Thyroid gland (tissue), 4 donors: Measurements from ENCODE around the gene RALGAPB. TPM values are rescaled to one million over a fixed set of nuclear protein-coding genes. Genes with fewer than 3 reads are reported as not detected.
"Not testable (repeated sequence)": the region's sequence is repeated elsewhere in the genome, so short reads cannot be mapped to it uniquely, and the experiment has no call there.

Source experiments
- DNase-seq, 2 donors: peaks; one replicate each; pipeline ENCODE4 v3.0.0-alpha.2; 2019
- H3K27ac ChIP-seq, 3 donors: fragments of 200-600 bp; sonication (generic); 1 replicate in 2 of 3; 2 replicates in 1 of 3; pipeline ENCODE4 v1.5.1; 2016 to 2019; ENCODE audit warnings: mild to moderate bottlenecking in 1 of 3, moderate library complexity in 1 of 3
- H3K27me3 ChIP-seq: fragments of 200-600 bp; sonication (generic); one replicate; pipeline ENCODE4 v1.5.1; 2019
- H3K36me3 ChIP-seq, 2 donors: fragments of 200-600 bp; sonication (generic); one replicate each; pipeline ENCODE4 v1.5.1; 2016 to 2019
- H3K4me1 ChIP-seq, 2 donors: fragments of 200-600 bp; sonication (generic); one replicate each; pipeline ENCODE4 v1.5.1; 2017 to 2019
- H3K4me3 ChIP-seq, 3 donors: fragments of 200-600 bp; sonication (generic); replicated peaks in 1 of 3; 1 replicate in 2 of 3; 2 replicates in 1 of 3; pipeline ENCODE4 v1.5.1; 2016; ENCODE audit warnings: mild to moderate bottlenecking in 1 of 3
- H3K9me3 ChIP-seq: fragments of 200-600 bp; sonication (generic); one replicate; pipeline ENCODE4 v1.5.1; 2017
- POLR2A ChIP-seq, 2 donors: fragments of 450-650 bp; IDR thresholded peaks; one replicate each; pipeline ENCODE4 v1.6.1; 2017; ENCODE audit warnings: antibody characterized with exemption in 2 of 2, mild to moderate bottlenecking in 2 of 2, moderate library complexity in 1 of 2
- whole genome bisulfite sequencing, 2 donors: methylation state at CpG; one replicate each; pipeline ENCODE4 v1.1.5; 2017; 5-methylcytosine and 5-hydroxymethylcytosine counted together
- intact Hi-C: fragments of 100-400 bp; cut with DNase I; formaldehyde crosslinking; loops from one replicate; pipeline ENCODE4 v1.15.1; 2023
- total RNA-seq, 4 donors: library from RNA; depleted of rRNA; stranded (reverse); fragments of >200 nt; gene quantifications; one replicate each; pipeline ENCODE4 v1.2.3, GENCODE V29; 2016
- TF ChIP-seq, protein P1 (sequence below), 6 experiments: fragments of 200-600 bp in 3 of 6; fragments of 450-650 bp in 3 of 6; sonication (generic) in 3 of 6; IDR thresholded peaks; one replicate each; pipeline ENCODE4 v1.5.1; 2016 to 2019; ENCODE audit warnings: antibody characterized with exemption in 6 of 6, mild to moderate bottlenecking in 2 of 6, inconsistent platforms in 1 of 6, moderate library complexity in 1 of 6

Gene RALGAPB
- total RNA-seq, 4 donors from 2014 or later, result 53.6 to 79.8 (median 62.1) TPM

DNA sequence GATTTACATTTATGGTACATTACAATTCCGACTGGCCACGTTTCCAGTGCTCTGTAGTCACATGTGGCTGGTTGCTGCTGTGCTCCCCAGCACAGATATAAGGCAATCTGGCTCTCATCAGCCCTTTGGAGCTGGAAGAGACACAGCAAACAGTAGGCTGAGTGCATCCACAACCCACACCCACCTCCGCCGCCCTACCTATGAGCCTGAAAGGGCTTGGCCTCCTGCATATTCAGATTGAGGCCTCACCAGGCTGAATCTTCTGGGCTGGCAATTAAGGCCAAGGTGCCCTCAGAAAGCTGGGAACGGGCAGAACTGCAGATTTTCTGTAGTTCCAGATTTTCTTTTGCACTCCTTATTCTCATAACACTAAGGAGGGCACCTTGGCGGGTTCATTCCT lies 34.8 kb upstream of the RALGAPB start:
- 79 to 87% methylated on average over 6 of the region's 6 CpGs for WGBS, 2 donors
- intact Hi-C loops, result no loop called here

DNA sequence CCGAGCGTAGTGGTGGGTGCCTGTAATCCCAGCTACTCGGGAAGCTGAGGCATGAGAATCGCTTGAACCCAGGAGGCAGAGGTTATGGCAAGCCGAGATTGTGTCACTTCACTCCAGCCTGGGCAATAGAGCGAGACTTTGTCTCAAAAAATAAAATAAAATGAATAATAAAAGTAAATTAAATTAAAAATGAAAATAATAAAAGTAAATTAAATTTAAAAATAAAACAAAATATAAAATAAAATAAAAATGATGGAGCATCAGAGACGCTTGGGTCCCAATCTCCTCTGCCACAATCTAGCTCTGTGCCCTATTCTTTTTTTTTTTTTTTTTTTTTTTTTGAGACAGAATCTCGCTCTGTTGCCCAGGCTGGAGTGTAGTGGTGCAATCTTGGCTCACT lies 31.5 kb upstream of the RALGAPB start:
- H3K27ac ChIP-seq, intact Hi-C loops, H3K36me3 ChIP-seq, H3K9me3 ChIP-seq, DNase-seq, H3K4me1 ChIP-seq, H3K4me3 ChIP-seq, H3K27me3 ChIP-seq: not testable (repeated sequence)
- WGBS, 2 donors, result 93 to 94% methylated on average over 8 of the region's 8 CpGs

More for the DNA sequence above, 34.8 kb upstream of the RALGAPB start:
- no peak for DNase-seq
- Histone ChIP-seq H3K9me3 (no peaks in the 10 kb centered on the region), H3K27ac (no peak overlapping the region), H3K4me1 (peaks cover 0 to 11% of the 10 kb centered on the region in 2 donors), H3K27me3 (no peaks in the 10 kb centered on the region), H3K36me3 (peaks cover 1 to 3% of the 10 kb centered on the region in 2 donors), H3K4me3 (no peak overlapping the region)
- no peak for TF ChIP-seq POLR2A (IDR thresholded peaks at IDR 0.05)
- TF ChIP-seq, protein P1, sequence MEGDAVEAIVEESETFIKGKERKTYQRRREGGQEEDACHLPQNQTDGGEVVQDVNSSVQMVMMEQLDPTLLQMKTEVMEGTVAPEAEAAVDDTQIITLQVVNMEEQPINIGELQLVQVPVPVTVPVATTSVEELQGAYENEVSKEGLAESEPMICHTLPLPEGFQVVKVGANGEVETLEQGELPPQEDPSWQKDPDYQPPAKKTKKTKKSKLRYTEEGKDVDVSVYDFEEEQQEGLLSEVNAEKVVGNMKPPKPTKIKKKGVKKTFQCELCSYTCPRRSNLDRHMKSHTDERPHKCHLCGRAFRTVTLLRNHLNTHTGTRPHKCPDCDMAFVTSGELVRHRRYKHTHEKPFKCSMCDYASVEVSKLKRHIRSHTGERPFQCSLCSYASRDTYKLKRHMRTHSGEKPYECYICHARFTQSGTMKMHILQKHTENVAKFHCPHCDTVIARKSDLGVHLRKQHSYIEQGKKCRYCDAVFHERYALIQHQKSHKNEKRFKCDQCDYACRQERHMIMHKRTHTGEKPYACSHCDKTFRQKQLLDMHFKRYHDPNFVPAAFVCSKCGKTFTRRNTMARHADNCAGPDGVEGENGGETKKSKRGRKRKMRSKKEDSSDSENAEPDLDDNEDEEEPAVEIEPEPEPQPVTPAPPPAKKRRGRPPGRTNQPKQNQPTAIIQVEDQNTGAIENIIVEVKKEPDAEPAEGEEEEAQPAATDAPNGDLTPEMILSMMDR (IDR thresholded peaks at IDR 0.05), result no peak

DNA sequence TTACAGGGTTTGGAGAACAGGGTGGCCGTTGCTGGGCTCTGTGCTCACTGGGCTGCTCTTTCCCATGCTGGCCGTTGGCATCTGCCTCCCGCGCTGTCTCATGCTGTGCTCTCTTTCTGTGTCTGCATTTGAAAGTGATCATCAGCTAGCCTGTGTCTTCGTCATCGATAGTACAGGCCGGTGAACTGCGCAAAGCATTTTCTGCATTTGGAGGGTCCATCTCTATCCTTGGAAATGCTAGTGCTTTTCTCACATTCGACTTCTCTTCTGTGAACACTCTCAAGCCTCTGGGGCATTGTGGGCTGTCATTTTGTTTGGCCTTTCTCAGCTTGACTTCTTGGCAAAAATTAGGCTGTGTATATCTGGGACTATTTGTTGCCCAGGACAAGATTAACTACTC lies 30.7 kb upstream of the RALGAPB start:
- Histone ChIP-seq H3K9me3 (no peaks in the 10 kb centered on the region), H3K4me3 (no peak overlapping the region), H3K27ac (no peak overlapping the region), H3K36me3 (no peaks in the 10 kb centered on the region), H3K27me3 (no peaks in the 10 kb centered on the region), H3K4me1 (peaks cover under 1 to 4% of the 10 kb centered on the region in 2 donors)
- intact Hi-C loops, result no loop called here
- WGBS, 2 donors, result 61 to 71% methylated on average over 9 of the region's 9 CpGs
- no peak for TF ChIP-seq POLR2A (IDR thresholded peaks at IDR 0.05)
- TF ChIP-seq, protein P1 (IDR thresholded peaks at IDR 0.05), result no peak
- DNase-seq, result no peak

DNA sequence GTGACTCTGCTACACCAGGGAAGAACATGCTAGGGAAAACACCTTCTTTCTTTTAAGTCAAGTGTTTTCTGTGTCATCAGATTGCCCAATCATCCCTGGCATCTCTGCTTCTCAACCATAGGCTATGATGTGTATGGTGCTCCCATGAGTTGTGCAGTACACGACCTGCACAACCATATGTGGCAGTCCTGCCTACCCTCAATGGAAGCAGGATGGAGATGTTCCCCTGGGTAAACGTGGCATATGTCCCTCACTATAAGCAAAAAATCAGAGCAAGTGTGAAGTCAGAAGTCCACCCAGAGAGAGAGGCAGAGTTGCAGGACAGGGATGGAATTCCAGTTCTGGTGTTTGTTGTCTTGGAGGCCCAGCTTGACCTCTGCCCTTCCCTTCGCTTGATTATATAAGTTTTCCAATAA lies 27.3 kb upstream of the RALGAPB start:
- Histone ChIP-seq H3K9me3 (no peaks in the 10 kb centered on the region), H3K4me1 (peaks cover 8 to 15% of the 10 kb centered on the region in 2 donors), H3K27ac (no peak overlapping the region), H3K4me3 (no peak overlapping the region), H3K36me3 (peaks cover 5 to 13% of the 10 kb centered on the region in 2 donors), H3K27me3 (no peaks in the 10 kb centered on the region)
- no peak for TF ChIP-seq POLR2A (IDR thresholded peaks at IDR 0.05)
- TF ChIP-seq, protein P1 (IDR thresholded peaks at IDR 0.05), result no peak
- no peak for DNase-seq
- 77 to 87% methylated on average over 3 of the region's 3 CpGs for WGBS, 2 donors
- intact Hi-C loops, result no loop called here

DNA sequence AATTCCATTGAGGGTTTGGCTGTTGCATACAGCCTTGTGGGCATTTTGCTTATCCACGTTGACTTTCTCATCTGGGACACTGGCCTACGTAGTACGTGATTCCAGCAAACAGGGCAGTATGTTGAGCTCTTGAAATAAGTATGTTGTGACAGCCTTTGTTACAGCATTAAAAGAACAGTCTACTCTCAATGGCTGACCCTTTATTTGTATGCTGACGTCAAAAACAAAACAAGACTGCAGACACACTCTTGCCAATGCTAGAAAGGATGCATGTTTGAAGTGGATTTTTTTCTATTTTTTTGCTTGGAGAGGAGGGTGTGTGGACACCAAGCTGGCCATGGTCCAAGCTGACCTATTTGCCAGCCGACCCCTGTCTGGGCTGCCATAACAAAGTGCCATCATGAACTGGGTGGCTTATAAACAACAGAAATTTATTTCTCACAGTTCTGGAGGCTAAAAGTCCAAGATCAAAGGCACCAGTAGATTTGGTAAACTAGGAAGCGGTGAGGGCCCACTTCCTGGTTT lies 26.7 kb upstream of the RALGAPB start:
- 64 to 76% methylated on average over 6 of the region's 6 CpGs for whole genome bisulfite sequencing, 2 donors
- Histone ChIP-seq H3K27ac (peak overlapping the region in 1 of 3 donors; percentile 93), H3K27me3 (no peaks in the 10 kb centered on the region), H3K4me1 (peaks cover 8 to 15% of the 10 kb centered on the region in 2 donors), H3K9me3 (no peaks in the 10 kb centered on the region), H3K36me3 (peaks cover 8 to 13% of the 10 kb centered on the region in 2 donors), H3K4me3 (peak overlapping the region in 1 of 3 donors; percentile 92)
- no peak for TF ChIP-seq POLR2A (IDR thresholded peaks at IDR 0.05)
- TF ChIP-seq, protein P1 (IDR thresholded peaks at IDR 0.05), result no peak
- peak in 1 of 2 donors; percentile 7 for DNase-seq
- intact Hi-C loops, result loop anchor here (2.0 kb wide), 1 partner anchor 15 kb away; no protein-coding TSS in a partner anchor
